ENCODE results near the gene KLHL42.

The KLHL42 gene

DNA sequence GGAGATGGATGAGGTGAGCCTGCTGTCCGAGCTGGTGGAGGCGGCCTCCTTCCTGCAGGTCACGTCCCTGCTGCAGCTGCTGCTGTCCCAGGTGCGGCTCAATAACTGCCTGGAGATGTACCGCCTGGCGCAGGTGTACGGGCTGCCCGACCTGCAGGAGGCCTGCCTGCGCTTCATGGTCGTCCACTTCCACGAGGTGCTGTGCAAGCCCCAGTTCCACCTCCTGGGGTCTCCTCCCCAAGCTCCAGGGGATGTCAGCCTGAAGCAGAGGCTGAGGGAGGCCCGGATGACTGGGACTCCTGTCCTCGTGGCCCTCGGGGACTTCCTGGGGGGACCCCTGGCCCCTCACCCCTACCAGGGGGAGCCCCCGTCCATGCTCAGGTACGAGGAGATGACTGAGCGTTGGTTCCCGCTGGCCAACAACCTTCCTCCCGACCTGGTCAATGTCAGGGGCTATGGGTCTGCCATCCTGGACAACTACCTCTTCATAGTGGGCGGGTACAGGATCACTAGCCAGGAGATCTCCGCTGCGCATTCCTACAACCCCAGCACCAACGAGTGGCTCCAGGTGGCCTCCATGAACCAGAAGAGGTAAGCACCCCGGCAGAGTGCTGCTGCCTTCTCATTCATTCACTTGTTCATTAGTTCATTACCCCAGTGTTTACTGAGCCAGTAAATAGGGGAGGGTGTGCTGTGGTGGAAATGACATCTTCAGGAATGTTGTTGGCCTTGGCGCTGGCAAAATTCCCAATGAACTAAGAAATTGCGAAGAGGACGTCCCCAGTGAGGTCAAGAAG, 777 bp downstream of the KLHL42 start:
- DNase-seq: peak; percentile 18

- no peak for DNase-seq
Measured at GRCh38 chr12:27781680-27782079, 1.6 kb downstream of the KLHL42 start.

DNA sequence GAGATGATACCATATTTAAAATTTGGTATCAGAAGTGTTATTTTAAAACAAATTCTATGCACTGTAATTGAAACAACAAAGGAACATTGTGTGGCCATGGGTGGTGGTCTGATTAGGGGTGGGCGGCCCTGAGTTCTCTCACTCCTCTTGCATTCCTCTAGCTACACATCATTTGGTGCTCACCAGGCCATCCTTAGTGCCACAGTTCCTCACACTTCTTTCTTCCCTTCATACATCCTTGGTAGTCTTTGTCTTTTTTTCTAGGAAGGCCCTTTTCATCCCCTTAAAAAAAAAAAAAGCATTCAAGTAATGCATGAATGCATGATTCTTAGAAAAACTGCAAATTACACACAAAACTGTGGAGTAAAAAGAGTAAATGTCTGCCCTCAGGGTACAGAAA, 2.4 kb downstream of the KLHL42 start:
- DNase-seq: no peak

GRCh38 chr12:27785882-27786570, 6.0 kb downstream of the KLHL42 start:
- no peak for DNase-seq

GRCh38 chr12:27787559-27787958, 7.5 kb downstream of the KLHL42 start:
- no peak for DNase-seq

- DNase-seq: no peak
Measured at GRCh38 chr12:27790179-27790578, 10.1 kb downstream of the KLHL42 start.

DNA sequence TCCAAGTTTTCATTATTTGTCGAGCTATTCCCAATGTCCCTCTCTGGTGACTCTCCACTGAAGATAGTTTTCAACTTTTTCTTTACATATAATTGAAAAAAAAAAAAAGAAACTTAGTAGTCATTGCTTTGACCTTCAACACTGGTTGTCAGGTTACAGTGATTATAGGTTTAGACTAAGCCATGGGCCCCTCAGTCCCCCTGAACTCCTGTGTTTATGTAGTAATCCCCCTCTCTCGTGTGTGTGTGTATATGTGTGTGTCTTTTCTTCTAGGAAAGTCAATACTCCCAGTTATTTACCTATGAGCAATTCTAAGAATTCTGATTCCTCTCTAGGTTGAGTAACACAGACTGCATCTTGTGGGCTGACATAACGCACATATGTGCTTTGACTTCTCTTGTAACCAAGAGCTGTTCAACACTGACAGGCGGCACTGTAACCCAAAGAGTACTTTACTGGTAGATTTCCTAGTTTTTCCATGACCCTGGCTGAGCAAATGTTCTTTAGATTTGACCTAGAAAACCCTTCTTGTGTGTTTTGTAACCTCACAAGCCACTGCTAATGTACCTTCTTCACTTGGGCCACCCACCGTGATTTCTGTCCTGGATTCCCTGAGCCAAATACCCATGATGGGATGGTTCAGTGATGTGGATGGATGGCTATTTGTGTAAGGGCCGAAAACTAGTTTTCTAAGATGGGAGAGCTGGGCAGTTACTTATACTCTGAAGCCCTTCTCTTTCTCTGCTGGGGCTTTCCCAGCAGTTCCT, 15.0 kb downstream of the KLHL42 start:
- DNase-seq: no peak

GRCh38 chr12:27796128-27796527, 16.1 kb downstream of the KLHL42 start:
- DNase-seq: no peak

GRCh38 chr12:27797301-27798025, 17.4 kb downstream of the KLHL42 start:
- DNase-seq: no peak

- no peak for DNase-seq
Measured at GRCh38 chr12:27800819-27801218, 20.8 kb downstream of the KLHL42 start.

GRCh38 chr12:27801630-27802029, 21.6 kb downstream of the KLHL42 start:
- DNase-seq: no peak

GRCh38 chr12:27802511-27802910, 22.5 kb downstream of the KLHL42 start:
- DNase-seq: no peak

DNA sequence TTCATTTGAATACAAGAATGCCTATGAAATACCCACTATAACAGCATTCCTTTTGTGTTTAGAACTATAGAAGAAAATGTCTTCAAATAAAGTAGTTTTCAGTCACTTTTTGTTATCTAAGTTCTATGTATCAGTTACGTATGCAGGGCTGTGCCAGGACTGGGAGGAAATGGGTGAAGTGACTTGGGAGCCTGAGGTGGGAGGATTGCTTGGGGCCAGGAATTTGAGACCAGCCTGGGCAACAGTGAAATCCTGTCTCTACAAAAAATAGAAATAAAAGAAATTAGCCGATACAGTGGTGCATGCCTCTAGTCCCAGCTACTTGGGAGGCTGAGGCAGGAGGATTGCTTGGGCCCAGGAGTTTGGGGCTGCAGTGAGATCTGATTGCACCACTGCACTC, 22.9 kb downstream of the KLHL42 start:
- DNase-seq: no peak

DNA sequence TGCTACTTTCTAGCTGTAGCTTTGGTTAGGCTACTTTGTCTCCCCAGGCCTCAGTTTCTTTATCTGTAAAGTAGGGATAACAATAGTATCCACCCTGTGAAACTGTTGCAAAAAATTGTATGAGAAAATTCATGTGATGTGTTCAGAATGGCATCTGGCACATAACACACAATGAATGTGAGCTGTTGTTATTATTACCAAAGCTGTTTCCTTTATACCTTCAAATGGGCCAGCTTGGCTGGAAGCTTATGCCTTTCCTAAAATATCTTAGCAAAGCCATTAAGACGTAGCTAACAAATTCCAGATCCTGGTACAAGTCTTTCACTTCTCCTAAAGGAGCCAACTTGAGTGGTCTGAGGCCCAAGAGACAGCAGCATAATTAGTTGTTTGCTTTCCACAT, 25.2 kb downstream of the KLHL42 start:
- DNase-seq: no peak

- DNase-seq: no peak
Measured at GRCh38 chr12:27806259-27806658, 26.2 kb downstream of the KLHL42 start.

GRCh38 chr12:27807063-27807703, 27.1 kb downstream of the KLHL42 start:
- no peak for DNase-seq

DNA sequence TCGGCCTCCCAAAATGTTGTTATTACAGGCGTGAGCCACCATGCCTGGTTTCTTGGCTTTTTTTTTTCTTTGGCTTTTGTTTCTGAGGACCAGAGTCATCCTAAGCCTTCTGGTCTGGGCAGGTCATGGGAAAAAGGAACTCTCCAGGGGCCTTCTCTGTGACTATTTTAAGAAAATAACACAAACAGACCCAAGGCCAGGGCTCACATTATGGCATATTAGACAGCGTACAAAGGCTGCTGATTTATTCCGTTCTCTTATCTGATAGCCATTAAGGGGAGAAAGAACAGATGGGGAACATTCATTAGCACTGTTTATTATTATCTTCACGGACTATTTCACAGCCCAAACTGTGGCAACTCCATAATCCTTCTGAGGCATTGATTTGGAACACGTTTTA, 28.8 kb downstream of the KLHL42 start:
- DNase-seq: peak; percentile 81

- no peak for DNase-seq
Measured at GRCh38 chr12:27810756-27811155, 30.7 kb downstream of the KLHL42 start.

- no peak for DNase-seq
Measured at GRCh38 chr12:27812502-27812901, 32.5 kb downstream of the KLHL42 start.

DNA sequence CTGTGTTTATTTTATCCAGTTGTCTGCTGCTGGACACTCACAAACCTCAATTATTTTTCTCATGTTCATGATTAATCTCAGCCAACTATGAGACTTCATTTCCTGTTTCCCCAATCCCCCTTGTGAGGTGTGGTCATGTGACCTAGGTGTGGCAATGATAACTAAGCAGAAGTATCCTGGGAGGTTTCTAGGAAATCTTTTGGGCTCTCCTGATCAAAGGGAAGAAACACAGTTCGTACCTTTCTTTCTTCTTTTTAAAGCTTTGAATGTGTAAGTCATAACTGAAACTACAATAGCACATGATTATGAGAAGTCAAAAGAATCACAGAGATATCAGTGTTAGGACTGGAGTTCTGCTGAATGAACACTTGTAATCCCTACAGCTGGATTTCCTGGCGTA, 34.4 kb downstream of the KLHL42 start:
- no peak for DNase-seq

DNA sequence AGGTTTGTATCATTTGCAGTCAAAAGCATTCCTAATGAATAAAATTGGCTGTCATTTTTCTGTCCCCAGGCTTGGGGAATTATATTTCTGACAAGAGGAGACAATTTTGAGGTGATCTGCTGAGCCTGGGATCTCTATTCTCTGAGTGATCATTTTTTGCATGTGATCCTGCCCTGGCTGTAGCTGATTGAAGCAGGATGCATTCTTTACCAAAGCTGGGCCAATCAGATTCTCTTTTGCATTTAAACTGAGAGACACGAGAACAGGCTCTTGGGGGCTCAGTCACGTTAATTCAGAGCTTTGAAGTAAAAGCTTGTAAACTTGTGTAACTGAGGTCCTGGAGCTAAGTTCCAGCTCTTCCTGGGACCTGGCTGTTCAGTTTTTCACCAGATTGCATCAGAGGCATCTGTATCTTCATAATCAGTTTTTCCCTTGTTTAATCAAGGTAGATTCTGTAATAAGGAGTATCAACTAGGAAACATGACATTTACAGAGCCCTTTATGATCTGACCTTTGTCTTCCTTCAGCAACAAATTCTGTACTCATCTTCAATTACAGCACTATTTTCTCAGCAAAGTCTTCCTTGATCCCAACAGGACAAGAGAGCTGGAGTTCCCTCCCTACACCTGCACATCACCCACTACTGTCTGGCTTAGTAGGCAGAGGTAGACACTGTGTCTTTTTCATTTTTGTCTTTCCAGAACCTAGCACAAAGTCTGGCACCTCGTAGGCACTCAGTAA, 35.0 kb downstream of the KLHL42 start:
- DNase-seq: no peak

DNA sequence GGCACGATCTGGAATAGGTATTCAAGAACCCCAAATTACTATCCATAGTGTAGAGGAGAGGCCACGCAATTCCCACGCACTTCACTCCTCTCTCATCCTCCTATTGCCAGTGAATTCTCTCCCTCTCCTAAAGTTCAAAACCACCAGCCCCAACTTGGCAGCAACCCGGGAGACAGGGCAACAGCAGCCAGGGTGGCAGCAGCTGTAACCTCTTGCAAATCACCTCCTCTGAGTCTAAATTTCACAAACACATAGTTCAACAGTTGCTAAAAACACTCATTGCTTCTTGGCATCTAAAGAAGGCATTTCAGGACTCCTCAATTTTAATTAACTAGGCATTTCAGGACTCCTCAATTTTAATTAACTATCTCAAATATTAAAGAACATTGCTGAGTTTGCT, 37.7 kb downstream of the KLHL42 start:
- no peak for DNase-seq

Measured in NCI-H1694 (cell line).